ENCODE data around the gene NACC2. TPM values are rescaled to one million over a fixed set of nuclear protein-coding genes. Genes with fewer than 3 reads are reported as not detected.

NACC2 gene
- total and polyA plus RNA-seq, 2 of the 8 experiments (the other 6 are each of a cell fraction or from before 2014, with no cell fraction given), result 8.3 to 14.0 TPM

GRCh38 chr9:135968601-135969000 is 126.5 kb downstream of the NACC2 start:
- H2BK120ac ChIP-seq (replicated peaks; ENCODE audit: low read depth, low read length), result no peak overlapping the region
- H3K56ac ChIP-seq (replicated peaks; ENCODE audit: insufficient read length, low read depth, low read length), result no peak overlapping the region
- WGBS, 2 experiments (ENCODE audit: extremely low coverage in 1 of 2, insufficient coverage in 1 of 2, insufficient read length in 1 of 2, insufficient replicate concordance in 2 of 2, low coverage in 1 of 2, low lambda C conversion rate in 2 of 2, missing lambda C conversion rate in 1 of 2), result 81% methylated on average over 7 of the region's 7 CpGs; no CpG with 5 or more reads in 1 of the 2 experiments

More at GRCh38 chr9:135968601-135969000, 126.5 kb downstream of the NACC2 start:
- Histone ChIP-seq H3K4ac (replicated peaks; ENCODE audit: insufficient read length, low read depth, low read length) (no peak overlapping the region), H3K9me3 (ENCODE audit: insufficient read depth in 2 of 2, low read depth in 1 of 2, low read length in 1 of 2) (no peaks in the 10 kb centered on the region), H3K18ac (ENCODE audit: extremely low read depth, low read length) (no peak overlapping the region), H2BK12ac (ENCODE audit: low read depth, low read length) (0 out of 2 replicates have a peak overlapping the region, but pooled peaks have one; percentile 99), H3K79me1 (ENCODE audit: low read depth, low read length) (no peaks in the 10 kb centered on the region), H3K23me2 (ENCODE audit: low read depth, low read length) (no peaks in the 10 kb centered on the region; the same call in 1 of the 2 replicates), H4K91ac (replicated peaks; ENCODE audit: insufficient read length, low read length) (no peak overlapping the region), H3K36me3 (ENCODE audit: control insufficient read depth in 2 of 4, insufficient read depth in 4 of 4, low read length in 3 of 4) (no peaks in the 10 kb centered on the region), H3K79me2 (ENCODE audit: control insufficient read depth in 1 of 2, insufficient read depth in 2 of 2, low read length in 2 of 2) (no peaks in the 10 kb centered on the region), H3K14ac (ENCODE audit: insufficient read length) (no peak overlapping the region), H2BK15ac (ENCODE audit: low read length) (no peak overlapping the region), H4K5ac (ENCODE audit: insufficient read length, low read depth, low read length) (no peak overlapping the region), H3K4me2 (ENCODE audit: insufficient read depth in 1 of 2, low read depth in 2 of 2, low read length in 2 of 2) (no peak overlapping the region), H2BK5ac (ENCODE audit: low read depth, low read length) (0 out of 2 replicates have a peak overlapping the region, but pooled peaks have one; percentile 52), H2AFZ (ENCODE audit: low read length) (no peak overlapping the region), H3K23ac (ENCODE audit: insufficient read length) (no peak overlapping the region), H4K8ac (ENCODE audit: extremely low read depth, insufficient read depth, low read length) (no peak overlapping the region), H4K20me1 (replicated peaks in 1 of 2; ENCODE audit: control insufficient read depth in 1 of 2, insufficient read depth in 2 of 2, low read length in 2 of 2) (peaks cover 0 to 9% of the 10 kb centered on the region in 2 experiments), H3K27ac (ENCODE audit: low read depth, low read length) (no peak overlapping the region), H2BK20ac (ENCODE audit: low read length) (no peak overlapping the region), H3K4me1 (replicated peaks in 1 of 4; ENCODE audit: control insufficient read depth in 3 of 4, insufficient read depth in 4 of 4, low read length in 3 of 4) (peaks cover 0 to 8% (median 4%) of the 10 kb centered on the region in 4 experiments; a peak in 6 of 7 replicates), H2AK5ac (ENCODE audit: low read depth, low read length) (no peak overlapping the region), H3K9ac (replicated peaks in 1 of 4; ENCODE audit: extremely low read depth in 1 of 4, low read depth in 3 of 4, low read length in 3 of 4) (no peak overlapping the region), H3K27me3 (replicated peaks in 1 of 4; ENCODE audit: control insufficient read depth in 3 of 4, extremely low read depth in 1 of 4, insufficient read depth in 3 of 4, low read length in 3 of 4) (no peaks in the 10 kb centered on the region), H3K4me3 (ENCODE audit: extremely low read depth in 1 of 4, insufficient read depth in 2 of 4, low read depth in 3 of 4, low read length in 4 of 4) (no peak overlapping the region)
- FAIRE-seq (no peak), DNase-seq (ENCODE audit: low read depth in 1 of 2, low spot score in 2 of 2) (no peak)
- CTCF ChIA-PET (ENCODE audit: partially characterized antibody), result interaction anchor here (0.5 to 5.8 kb wide), 36 partner anchors 7 to 1099 kb away, joined by 3 to 98 read pairs (median 8); no protein-coding TSS in a partner anchor
- POLR2A ChIA-PET (ENCODE audit: partially characterized antibody), result interaction anchor here (1.1 kb wide), 2 partner anchors 48 to 127 kb away, joined by 3 read pairs; no protein-coding TSS in a partner anchor
- TF ChIP-seq FOSL1 (IDR thresholded peaks at IDR 0.05; ENCODE audit: insufficient read depth, low read depth, low read length) (no peak), POLR2A (IDR thresholded peaks at IDR 0.05; ENCODE audit: control extremely low read depth in 1 of 2, low read depth in 2 of 2, low read length in 2 of 2) (no peak)
